Panc1 (cell line): ENCODE results near the gene AMOTL1. TPM values are rescaled to one million over a fixed set of nuclear protein-coding genes. Genes with fewer than 3 reads are reported as not detected.
A peak's percentile ranks its signal among the peaks of the same experiment; 100 is the strongest.

ENCODE experiments used
- ATAC-seq: fragments of 200-7000 bp; cut with Tn5 transposase; 2 replicates; pipeline ENCODE4 v1.9.1; 2020; ENCODE audit warnings: mild to moderate bottlenecking, moderate library complexity
- BruUV-seq: library from RNA; stranded (reverse); fragments of 400-500 nt; replicated peaks from 2 replicates; lab custom pipeline; 2021; lab: Mats Ljungman, UMichigan
- CTCF ChIA-PET: fragments of 300-600 bp; sonication (Branson Sonifier 250); formaldehyde crosslinking; loops from one replicate; lab custom pipeline; 2022; ENCODE audit warnings: antibody characterized with exemption; lab: Charles Lee
- POLR2A ChIA-PET: fragments of 300-600 bp; sonication (Branson Sonifier 250); formaldehyde crosslinking; loops from one replicate; lab custom pipeline; 2022; ENCODE audit warnings: antibody characterized with exemption; lab: Charles Lee
- DNase-seq: peaks from one replicate; pipeline ENCODE4 v3.0.0-alpha.2; 2010; ENCODE audit warnings: low read depth, low spot score
- H3K27ac ChIP-seq: 2 replicates; pipeline ENCODE4 v1.5.1; 2011; ENCODE audit warnings: mild to moderate bottlenecking, low read length, inconsistent platforms
- H3K27me3 ChIP-seq: fragments of 200-500 bp; sonication (Bioruptor generic); 2 replicates; pipeline ENCODE4 v1.6.0; 2014; ENCODE audit warnings: low read length, inconsistent platforms; ENCODE audit not compliant: control insufficient read depth, insufficient read depth
- H3K36me3 ChIP-seq: fragments of 200-500 bp; sonication (Bioruptor generic); 2 replicates; pipeline ENCODE4 v1.5.1; 2014; ENCODE audit warnings: inconsistent platforms, mild to moderate bottlenecking, low read length, moderate library complexity; ENCODE audit not compliant: control insufficient read depth, insufficient read depth
- H3K4me1 ChIP-seq: 2 replicates; pipeline ENCODE4 v1.5.1; 2011; ENCODE audit warnings: inconsistent platforms, mild to moderate bottlenecking, low read length, moderate library complexity; ENCODE audit not compliant: control insufficient read depth, insufficient read depth
- H3K4me3 ChIP-seq, 2 experiments: 2 replicates each; pipeline ENCODE4 v1.5.1; 2011 to 2012; ENCODE audit warnings: low read depth in 2 of 2, low read length in 2 of 2, mild to moderate bottlenecking in 2 of 2, inconsistent platforms in 1 of 2, moderate library complexity in 1 of 2
- H3K9me3 ChIP-seq: fragments of 200-500 bp; sonication (Bioruptor generic); 2 replicates; pipeline ENCODE4 v1.5.1; 2014; ENCODE audit warnings: low read depth, mild to moderate bottlenecking, inconsistent platforms, low read length, moderate library complexity; ENCODE audit not compliant: control insufficient read depth, insufficient read depth
- CTCF ChIP-seq: fragments of 450-650 bp; IDR thresholded peaks from 2 replicates; pipeline ENCODE4 v1.5.1; 2017; ENCODE audit warnings: mild to moderate bottlenecking
- POLR2AphosphoS5 ChIP-seq: IDR thresholded peaks from 2 replicates; pipeline ENCODE4 v1.6.1; 2012; ENCODE audit warnings: mild to moderate bottlenecking, low read depth, low read length, moderate library complexity
- REST ChIP-seq, 2 experiments: IDR thresholded peaks; 2 replicates each; pipeline ENCODE4 v1.6.1; 2011 to 2012; ENCODE audit warnings: low read depth in 2 of 2, control low read depth in 1 of 2, low read length in 1 of 2, mild to moderate bottlenecking in 1 of 2, moderate library complexity in 1 of 2; ENCODE audit not compliant: insufficient read depth in 1 of 2
- SIN3A ChIP-seq: IDR thresholded peaks from 2 replicates; pipeline ENCODE4 v1.6.1; 2012; ENCODE audit warnings: low read depth, mild to moderate bottlenecking, low read length, moderate library complexity, borderline replicate concordance; ENCODE audit not compliant: insufficient read depth
- TCF7L2 ChIP-seq: IDR thresholded peaks from 2 replicates; pipeline ENCODE4 v1.6.1; 2011; ENCODE audit warnings: mild to moderate bottlenecking, low read depth, low read length, inconsistent platforms
- in situ Hi-C: cut with HindIII; loops from 2 replicates; pipeline ENCODE4 v1.10.0; 2016; ENCODE audit warnings: low sequenced_read_pairs, low pct_unique_long_range_greater_than_20kb
- intact Hi-C: fragments of 100-400 bp; cut with micrococcal nuclease; formaldehyde crosslinking; loops from one replicate; pipeline ENCODE4 v1.10.0; 2022; ENCODE audit not compliant: unreplicated experiment
- total RNA-seq: library from RNA; stranded (reverse); gene quantifications from one replicate; pipeline ENCODE4 v1.2.1, GENCODE V29; 2021; ENCODE audit not compliant: unreplicated experiment

AMOTL1 gene
- total RNA-seq, 1 experiment from 2014 or later = 16.0 TPM

GRCh38 chr11:94885133-94885532 is 117.0 kb downstream of the AMOTL1 start:
- ATAC-seq (peak; percentile 77), DNase-seq (no peak)
- no TSS peak for BruUV-seq
- Histone ChIP-seq H3K36me3 (no peaks in the 10 kb centered on the region), H3K9me3 (no peaks in the 10 kb centered on the region), H3K27ac (peak overlapping the region; percentile 30; the same call in 1 of the 2 replicates), H3K27me3 (no peaks in the 10 kb centered on the region), H3K4me1 (peaks cover 16% of the 10 kb centered on the region), H3K4me3 (no peak overlapping the region)
- ChIA-PET CTCF (interaction anchor here (1.3 kb wide), 1 partner anchor 12 kb away, joined by 3 read pairs; no protein-coding TSS in a partner anchor), POLR2A (interaction anchor here (0.5 to 0.7 kb wide), 2 partner anchors 41 to 47 kb away, joined by 3 to 6 read pairs; no protein-coding TSS in a partner anchor)
- TF ChIP-seq REST (IDR thresholded peaks at IDR 0.05; ENCODE audit: insufficient read depth in 1 of 2, low read depth in 2 of 2, low read length in 1 of 2) (no peak), SIN3A (no peak), TCF7L2 (no peak), CTCF (no peak), POLR2AphosphoS5 (no peak)
- in situ Hi-C loops (no loop called here), intact Hi-C loops (no loop called here)

GRCh38 chr11:94885581-94885980 is 117.4 kb downstream of the AMOTL1 start:
- ChIA-PET POLR2A (no interaction called here), CTCF (interaction anchor here (1.3 kb wide), 1 partner anchor 12 kb away, joined by 3 read pairs; no protein-coding TSS in a partner anchor)
- H3K4me3 ChIP-seq = no peak overlapping the region
- in situ Hi-C loops = no loop called here
- TF ChIP-seq REST (IDR thresholded peaks at IDR 0.05; ENCODE audit: insufficient read depth in 1 of 2, low read depth in 2 of 2, low read length in 1 of 2) (no peak), CTCF (no peak), SIN3A (no peak), POLR2AphosphoS5 (no peak), TCF7L2 (no peak)
- H3K27ac ChIP-seq = no peak overlapping the region
- intact Hi-C loops = no loop called here
- no peaks in the 10 kb centered on the region for H3K36me3 ChIP-seq
- no peaks in the 10 kb centered on the region for H3K9me3 ChIP-seq
- DNase-seq (no peak), ATAC-seq (0 out of 2 replicates have a peak, but pooled peaks have one; percentile 16)
- H3K4me1 ChIP-seq = peaks cover 13% of the 10 kb centered on the region; the same call in 1 of the 2 replicates
- no peaks in the 10 kb centered on the region for H3K27me3 ChIP-seq
- BruUV-seq = no TSS peak
